Measurements from ENCODE around the gene ZBTB20. TPM values are rescaled to one million over a fixed set of nuclear protein-coding genes. Genes with fewer than 3 reads are reported as not detected.

Gene ZBTB20
- total and polyA plus RNA-seq, 2 donors (not counting 1 experiment from before 2014, with no cell fraction given) = 4.0 to 123 TPM

DNA sequence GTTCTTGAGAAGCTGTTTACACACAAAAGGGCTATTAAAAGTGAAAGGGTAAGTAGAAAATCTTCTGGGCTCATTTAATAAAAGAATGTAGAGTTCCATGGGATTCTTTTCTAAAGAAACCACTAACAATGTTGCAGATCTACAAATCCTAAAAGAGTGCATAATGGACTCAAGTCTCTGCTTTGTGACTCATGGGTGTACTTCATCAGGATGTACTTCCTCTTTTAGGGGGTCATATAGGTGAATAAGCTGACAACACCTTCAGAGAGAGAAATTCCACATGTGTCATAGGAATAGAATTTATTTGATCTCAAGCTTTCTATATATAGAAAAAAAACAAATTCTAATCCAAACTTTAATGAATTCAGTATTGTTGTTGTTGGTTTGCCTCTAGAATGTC, 497.8 kb downstream of the ZBTB20 start:
- no peak overlapping the region for H3K9ac ChIP-seq (ENCODE audit: low read length)
- H3K4me3 Mint-ChIP-seq = no peak overlapping the region
- H3K4me3 ChIP-seq (ENCODE audit: control extremely low read depth in 1 of 5, extremely low read depth in 1 of 5, insufficient read depth in 1 of 5, low read depth in 2 of 5, low read length in 4 of 5) = no peak overlapping the region
- no peak overlapping the region for H3K4me2 ChIP-seq (replicated peaks; ENCODE audit: low read depth, low read length, poor library complexity, severe bottlenecking)
- DNase-seq (peak; percentile 6), ATAC-seq (ENCODE audit: low read depth) (no peak)
- H3K9me3 ChIP-seq (ENCODE audit: control extremely low read depth in 1 of 3, control insufficient read depth in 2 of 3, insufficient read depth in 1 of 3, low read length in 2 of 3) = no peaks in the 10 kb centered on the region
- ChIA-PET CTCF (no interaction called here), POLR2A (no interaction called here)
- H2AFZ ChIP-seq (ENCODE audit: insufficient read depth, low read depth, low read length, poor library complexity, severe bottlenecking) = no peak overlapping the region
- TF ChIP-seq EZH2 (IDR thresholded peaks at IDR 0.05; ENCODE audit: borderline replicate concordance, insufficient read depth, low read depth, low read length, poor library complexity, severe bottlenecking) = no peak
- TF ChIP-seq, protein P1, sequence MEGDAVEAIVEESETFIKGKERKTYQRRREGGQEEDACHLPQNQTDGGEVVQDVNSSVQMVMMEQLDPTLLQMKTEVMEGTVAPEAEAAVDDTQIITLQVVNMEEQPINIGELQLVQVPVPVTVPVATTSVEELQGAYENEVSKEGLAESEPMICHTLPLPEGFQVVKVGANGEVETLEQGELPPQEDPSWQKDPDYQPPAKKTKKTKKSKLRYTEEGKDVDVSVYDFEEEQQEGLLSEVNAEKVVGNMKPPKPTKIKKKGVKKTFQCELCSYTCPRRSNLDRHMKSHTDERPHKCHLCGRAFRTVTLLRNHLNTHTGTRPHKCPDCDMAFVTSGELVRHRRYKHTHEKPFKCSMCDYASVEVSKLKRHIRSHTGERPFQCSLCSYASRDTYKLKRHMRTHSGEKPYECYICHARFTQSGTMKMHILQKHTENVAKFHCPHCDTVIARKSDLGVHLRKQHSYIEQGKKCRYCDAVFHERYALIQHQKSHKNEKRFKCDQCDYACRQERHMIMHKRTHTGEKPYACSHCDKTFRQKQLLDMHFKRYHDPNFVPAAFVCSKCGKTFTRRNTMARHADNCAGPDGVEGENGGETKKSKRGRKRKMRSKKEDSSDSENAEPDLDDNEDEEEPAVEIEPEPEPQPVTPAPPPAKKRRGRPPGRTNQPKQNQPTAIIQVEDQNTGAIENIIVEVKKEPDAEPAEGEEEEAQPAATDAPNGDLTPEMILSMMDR (IDR thresholded peaks at IDR 0.05) = no peak
- H3K36me3 ChIP-seq (replicated peaks in 1 of 2; ENCODE audit: control extremely low read depth in 1 of 2, control insufficient read depth in 1 of 2, extremely low read depth in 1 of 2, insufficient read depth in 2 of 2, low read length in 1 of 2) = no peaks in the 10 kb centered on the region
- H3K79me2 ChIP-seq (ENCODE audit: control insufficient read depth, insufficient read depth, low read length) = no peaks in the 10 kb centered on the region
- no peaks in the 10 kb centered on the region for H4K20me1 ChIP-seq (ENCODE audit: control insufficient read depth, insufficient read depth, low read length, poor library complexity, severe bottlenecking)
- H3K27me3 ChIP-seq (replicated peaks in 1 of 4; ENCODE audit: control extremely low read depth in 1 of 4, control insufficient read depth in 3 of 4, insufficient read depth in 4 of 4, low read length in 3 of 4) = no peaks in the 10 kb centered on the region
- H3K27ac Mint-ChIP-seq = no peak overlapping the region
- H3K27ac ChIP-seq (ENCODE audit: low read length in 2 of 2) = no peak overlapping the region
- H3K4me1 Mint-ChIP-seq = no peaks in the 10 kb centered on the region
- H3K27me3 Mint-ChIP-seq = no peaks in the 10 kb centered on the region
- H3K4me1 ChIP-seq (ENCODE audit: control insufficient read depth in 2 of 2, insufficient read depth in 2 of 2, low read length in 2 of 2) = no peaks in the 10 kb centered on the region
- intact Hi-C loops (cut with micrococcal nuclease) = no loop called here
- H3K9me3 Mint-ChIP-seq (ENCODE audit: insufficient read depth) = no peaks in the 10 kb centered on the region

DNA sequence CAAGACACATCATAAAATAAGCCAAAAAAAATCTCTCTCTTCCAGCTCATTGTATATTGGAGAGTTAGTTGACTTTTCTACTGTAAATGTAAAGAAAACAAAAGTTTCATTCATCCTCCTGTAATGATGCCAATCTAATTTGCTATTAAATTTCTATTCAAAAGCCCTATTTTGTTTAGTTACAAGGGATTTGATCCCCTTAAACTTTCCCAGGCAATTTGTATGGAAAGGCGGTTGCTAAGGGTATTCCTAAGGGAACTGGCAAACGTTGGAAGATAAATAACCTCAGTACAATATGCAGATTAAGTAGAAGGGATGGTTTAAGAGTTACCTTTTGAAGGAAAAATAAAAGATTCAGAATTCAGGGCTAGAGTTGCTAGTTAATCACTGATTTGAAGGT, 500.6 kb downstream of the ZBTB20 start:
- no peaks in the 10 kb centered on the region for H3K4me1 ChIP-seq (ENCODE audit: control insufficient read depth in 2 of 2, insufficient read depth in 2 of 2, low read length in 2 of 2)
- DNase-seq (no peak), ATAC-seq (ENCODE audit: low read depth) (no peak)
- H3K4me2 ChIP-seq (replicated peaks; ENCODE audit: low read depth, low read length, poor library complexity, severe bottlenecking) = no peak overlapping the region
- no peak overlapping the region for H2AFZ ChIP-seq (ENCODE audit: insufficient read depth, low read depth, low read length, poor library complexity, severe bottlenecking)
- POLR2A ChIA-PET = no interaction called here
- no peaks in the 10 kb centered on the region for H4K20me1 ChIP-seq (ENCODE audit: control insufficient read depth, insufficient read depth, low read length, poor library complexity, severe bottlenecking)
- H3K36me3 ChIP-seq (replicated peaks in 1 of 2; ENCODE audit: control extremely low read depth in 1 of 2, control insufficient read depth in 1 of 2, extremely low read depth in 1 of 2, insufficient read depth in 2 of 2, low read length in 1 of 2) = no peaks in the 10 kb centered on the region
- no peak overlapping the region for H3K4me3 Mint-ChIP-seq
- H3K27me3 Mint-ChIP-seq = no peaks in the 10 kb centered on the region
- no peaks in the 10 kb centered on the region for H3K79me2 ChIP-seq (ENCODE audit: control insufficient read depth, insufficient read depth, low read length)
- WGBS (ENCODE audit: insufficient coverage) = no CpG with 5 or more reads among the region's 2 CpGs
- intact Hi-C loops (cut with micrococcal nuclease) = no loop called here
- no peak overlapping the region for H3K27ac Mint-ChIP-seq
- no peaks in the 10 kb centered on the region for H3K27me3 ChIP-seq (replicated peaks in 1 of 4; ENCODE audit: control extremely low read depth in 1 of 4, control insufficient read depth in 3 of 4, insufficient read depth in 4 of 4, low read length in 3 of 4)
- no peak for TF ChIP-seq EZH2 (IDR thresholded peaks at IDR 0.05; ENCODE audit: borderline replicate concordance, insufficient read depth, low read depth, low read length, poor library complexity, severe bottlenecking)
- TF ChIP-seq, protein P1 (IDR thresholded peaks at IDR 0.05) = no peak
- H3K4me1 Mint-ChIP-seq = no peaks in the 10 kb centered on the region
- H3K9ac ChIP-seq (ENCODE audit: low read length) = no peak overlapping the region
- CTCF ChIA-PET = interaction anchor here (1.0 kb wide), 1 partner anchor 10 kb away, joined by 3 read pairs; no protein-coding TSS in a partner anchor
- no peak overlapping the region for H3K27ac ChIP-seq (ENCODE audit: low read length in 2 of 2)
- H3K4me3 ChIP-seq (ENCODE audit: control extremely low read depth in 1 of 5, extremely low read depth in 1 of 5, insufficient read depth in 1 of 5, low read depth in 2 of 5, low read length in 4 of 5) = no peak overlapping the region
- H3K9me3 Mint-ChIP-seq (ENCODE audit: insufficient read depth) = no peaks in the 10 kb centered on the region
- no peaks in the 10 kb centered on the region for H3K9me3 ChIP-seq (ENCODE audit: control extremely low read depth in 1 of 3, control insufficient read depth in 2 of 3, insufficient read depth in 1 of 3, low read length in 2 of 3)

Measured in B cell (primary cell).